Measurements from ENCODE around the gene OPA1. TPM values are rescaled to one million over a fixed set of nuclear protein-coding genes. Genes with fewer than 3 reads are reported as not detected.

Gene OPA1
- total and polyA plus RNA-seq, 2 experiments from 2014 or later: 24.9 to 89.9 TPM

DNA sequence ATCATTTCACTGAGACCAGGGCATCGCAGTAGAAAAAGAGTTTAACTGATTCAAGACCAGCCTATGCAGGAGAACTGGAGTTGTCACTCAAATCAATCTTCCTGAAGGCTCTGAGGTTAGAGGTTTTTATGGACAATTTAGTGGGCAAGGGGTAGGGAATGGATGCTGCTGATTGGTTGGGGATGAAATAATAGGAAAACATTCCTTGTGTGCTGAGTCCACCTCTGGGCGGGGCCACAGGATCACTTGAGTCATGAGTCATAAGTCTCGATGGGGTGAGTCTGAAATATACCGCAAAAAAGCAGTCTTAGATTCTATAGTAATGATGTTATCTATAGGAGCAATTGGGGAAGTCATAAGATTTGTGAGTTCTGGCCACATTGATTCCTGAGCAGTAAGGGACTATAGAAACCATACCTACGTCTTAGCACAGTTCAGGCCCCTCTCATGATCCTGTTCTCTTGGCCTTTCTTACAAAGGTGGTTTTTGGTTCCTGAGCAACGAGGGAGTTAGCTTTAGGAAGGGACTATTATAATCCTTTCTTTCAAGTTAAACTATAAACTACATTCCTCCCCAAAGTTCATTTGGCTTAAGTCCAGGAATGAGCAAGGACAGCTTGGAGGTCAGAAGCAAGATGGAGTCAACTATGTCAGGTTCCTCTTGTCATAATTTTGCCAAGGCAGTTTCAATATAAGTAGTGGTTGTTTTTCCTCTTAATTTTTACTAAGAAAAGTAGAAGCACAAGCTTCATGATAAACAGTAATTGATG is 2.7 kb upstream of the OPA1 start:
- H3K4me1 ChIP-seq (ENCODE audit: insufficient read depth): peaks cover 12% of the 10 kb centered on the region; the same call in 1 of the 2 replicates
- Mint-ChIP-seq H3K9me3 (no peaks in the 10 kb centered on the region; the same call in 2 of the 3 replicates), H3K4me3 (no peak overlapping the region), H3K36me3 (ENCODE audit: low read depth) (no peaks in the 10 kb centered on the region), H3K27ac (no peak overlapping the region), H3K4me1 (peaks cover 20% of the 10 kb centered on the region), H3K27me3 (ENCODE audit: insufficient read depth, low read depth, poor library complexity) (peaks cover 17% of the 10 kb centered on the region)
- 0 out of 2 replicates have a peak, but pooled peaks cover 7% of the 10 kb centered on the region for H3K9me2 ChIP-seq (ENCODE audit: insufficient read depth)
- ATAC-seq (no peak), DNase-seq (ENCODE audit: low spot score) (no peak)
- TF ChIP-seq JUNB (IDR thresholded peaks at IDR 0.05; ENCODE audit: unreplicated experiment) (no peak), ZNF462 (CRISPR knock-in tag; IDR thresholded peaks at IDR 0.05) (no peak), CTCF (conservative IDR thresholded peaks at IDR 0.05; ENCODE audit: low read depth in 2 of 2) (no peak), EZH2 (IDR thresholded peaks at IDR 0.05; ENCODE audit: low read depth, unreplicated experiment) (no peak), CREB1 (CRISPR knock-in tag; IDR thresholded peaks at IDR 0.05; ENCODE audit: low read depth) (no peak), STAT1 (IDR thresholded peaks at IDR 0.05; ENCODE audit: unreplicated experiment) (no peak), POLR2AphosphoS5 (IDR thresholded peaks at IDR 0.05; ENCODE audit: low read depth) (no peak), ZNF331 (CRISPR knock-in tag; IDR thresholded peaks at IDR 0.05; ENCODE audit: low read depth) (no peak), EZH2phosphoT487 (IDR thresholded peaks at IDR 0.05; ENCODE audit: unreplicated experiment) (no peak), ZNF114 (CRISPR knock-in tag; IDR thresholded peaks at IDR 0.05) (no peak), NANOG (IDR thresholded peaks at IDR 0.05; ENCODE audit: borderline replicate concordance) (no peak)
- TF ChIP-seq, protein P1, sequence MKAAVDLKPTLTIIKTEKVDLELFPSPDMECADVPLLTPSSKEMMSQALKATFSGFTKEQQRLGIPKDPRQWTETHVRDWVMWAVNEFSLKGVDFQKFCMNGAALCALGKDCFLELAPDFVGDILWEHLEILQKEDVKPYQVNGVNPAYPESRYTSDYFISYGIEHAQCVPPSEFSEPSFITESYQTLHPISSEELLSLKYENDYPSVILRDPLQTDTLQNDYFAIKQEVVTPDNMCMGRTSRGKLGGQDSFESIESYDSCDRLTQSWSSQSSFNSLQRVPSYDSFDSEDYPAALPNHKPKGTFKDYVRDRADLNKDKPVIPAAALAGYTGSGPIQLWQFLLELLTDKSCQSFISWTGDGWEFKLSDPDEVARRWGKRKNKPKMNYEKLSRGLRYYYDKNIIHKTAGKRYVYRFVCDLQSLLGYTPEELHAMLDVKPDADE (IDR thresholded peaks at IDR 0.05): no peak
- TF ChIP-seq, protein P2, sequence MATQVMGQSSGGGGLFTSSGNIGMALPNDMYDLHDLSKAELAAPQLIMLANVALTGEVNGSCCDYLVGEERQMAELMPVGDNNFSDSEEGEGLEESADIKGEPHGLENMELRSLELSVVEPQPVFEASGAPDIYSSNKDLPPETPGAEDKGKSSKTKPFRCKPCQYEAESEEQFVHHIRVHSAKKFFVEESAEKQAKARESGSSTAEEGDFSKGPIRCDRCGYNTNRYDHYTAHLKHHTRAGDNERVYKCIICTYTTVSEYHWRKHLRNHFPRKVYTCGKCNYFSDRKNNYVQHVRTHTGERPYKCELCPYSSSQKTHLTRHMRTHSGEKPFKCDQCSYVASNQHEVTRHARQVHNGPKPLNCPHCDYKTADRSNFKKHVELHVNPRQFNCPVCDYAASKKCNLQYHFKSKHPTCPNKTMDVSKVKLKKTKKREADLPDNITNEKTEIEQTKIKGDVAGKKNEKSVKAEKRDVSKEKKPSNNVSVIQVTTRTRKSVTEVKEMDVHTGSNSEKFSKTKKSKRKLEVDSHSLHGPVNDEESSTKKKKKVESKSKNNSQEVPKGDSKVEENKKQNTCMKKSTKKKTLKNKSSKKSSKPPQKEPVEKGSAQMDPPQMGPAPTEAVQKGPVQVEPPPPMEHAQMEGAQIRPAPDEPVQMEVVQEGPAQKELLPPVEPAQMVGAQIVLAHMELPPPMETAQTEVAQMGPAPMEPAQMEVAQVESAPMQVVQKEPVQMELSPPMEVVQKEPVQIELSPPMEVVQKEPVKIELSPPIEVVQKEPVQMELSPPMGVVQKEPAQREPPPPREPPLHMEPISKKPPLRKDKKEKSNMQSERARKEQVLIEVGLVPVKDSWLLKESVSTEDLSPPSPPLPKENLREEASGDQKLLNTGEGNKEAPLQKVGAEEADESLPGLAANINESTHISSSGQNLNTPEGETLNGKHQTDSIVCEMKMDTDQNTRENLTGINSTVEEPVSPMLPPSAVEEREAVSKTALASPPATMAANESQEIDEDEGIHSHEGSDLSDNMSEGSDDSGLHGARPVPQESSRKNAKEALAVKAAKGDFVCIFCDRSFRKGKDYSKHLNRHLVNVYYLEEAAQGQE (IDR thresholded peaks at IDR 0.05; ENCODE audit: unreplicated experiment): no peak
- no peak overlapping the region for H3K27ac ChIP-seq (ENCODE audit: low read depth)
- 0 out of 2 replicates have a peak overlapping the region, but pooled peaks have one; percentile 3 for H2AFZ ChIP-seq
- peaks cover 21% of the 10 kb centered on the region for H3K79me2 ChIP-seq (replicated peaks; ENCODE audit: insufficient read depth)
- no peaks in the 10 kb centered on the region for H4K20me1 ChIP-seq (replicated peaks; ENCODE audit: insufficient read depth)
- no peaks in the 10 kb centered on the region for H3K36me3 ChIP-seq (ENCODE audit: insufficient read depth)
- no peaks in the 10 kb centered on the region for H3F3A ChIP-seq (replicated peaks; ENCODE audit: low read depth)
- H3K4me3 ChIP-seq: no peak overlapping the region
- H3K27me3 ChIP-seq (ENCODE audit: insufficient read depth): peaks cover 7% of the 10 kb centered on the region
- H3K4me2 ChIP-seq: no peak overlapping the region

All from GM23338 (cell line).